DMS53 treated with DMSO at 0.1 percent for 48 hours (cell line): ENCODE measurements around the gene ALPG.
A peak's percentile ranks its signal among the peaks of the same experiment; 100 is the strongest.
"Not testable (repeated sequence)": the region's sequence is repeated elsewhere in the genome, so short reads cannot be mapped to it uniquely, and the experiment has no call there.

Source experiments
- DNase-seq: peaks from one replicate; lab custom pipeline; 2025; ENCODE audit not compliant: unreplicated experiment; lab: John Stamatoyannopoulos, UW

The ALPG gene

GRCh38 chr2:232418466-232419244 is 12.0 kb downstream of the ALPG start:
- DNase-seq: no peak

- DNase-seq: no peak
Observed at GRCh38 chr2:232419245-232420072, 12.8 kb downstream of the ALPG start.

- DNase-seq: no peak
Observed at GRCh38 chr2:232420073-232420454, 13.4 kb downstream of the ALPG start.

GRCh38 chr2:232420463-232421188 is 14.0 kb downstream of the ALPG start:
- DNase-seq: peak; percentile 58

- DNase-seq: no peak
Observed at GRCh38 chr2:232421189-232421785, 14.6 kb downstream of the ALPG start.

GRCh38 chr2:232422051-232422450 is 15.4 kb downstream of the ALPG start:
- no peak for DNase-seq

GRCh38 chr2:232422996-232423395 is 16.4 kb downstream of the ALPG start:
- DNase-seq: not testable (repeated sequence)

- not testable (repeated sequence) for DNase-seq
Observed at GRCh38 chr2:232423407-232423806, 16.8 kb downstream of the ALPG start.

GRCh38 chr2:232431705-232432590 is 25.3 kb downstream of the ALPG start:
- DNase-seq: no peak

- DNase-seq: no peak
Observed at GRCh38 chr2:232432598-232433184, 26.0 kb downstream of the ALPG start.

- DNase-seq: not testable (repeated sequence)
Observed at GRCh38 chr2:232433622-232434021, 27.0 kb downstream of the ALPG start.

- DNase-seq: no peak
Observed at GRCh38 chr2:232434091-232434490, 27.4 kb downstream of the ALPG start.

- DNase-seq: no peak
Observed at GRCh38 chr2:232434563-232435374, 28.1 kb downstream of the ALPG start.

- DNase-seq: no peak
Observed at GRCh38 chr2:232435375-232435648, 28.7 kb downstream of the ALPG start.

- DNase-seq: no peak
Observed at GRCh38 chr2:232435805-232436204, 29.2 kb downstream of the ALPG start.

GRCh38 chr2:232436381-232437194 is 29.9 kb downstream of the ALPG start:
- DNase-seq: no peak

- DNase-seq: no peak
Observed at GRCh38 chr2:232437195-232437571, 30.5 kb downstream of the ALPG start.

- no peak for DNase-seq
Observed at GRCh38 chr2:232438091-232438490, 31.4 kb downstream of the ALPG start.
